HG02970 (cell line): ENCODE measurements around the gene KCNH4.
"Not testable (repeated sequence)": the region's sequence is repeated elsewhere in the genome, so short reads cannot be mapped to it uniquely, and the experiment has no call there.

Source experiments
- ATAC-seq: cut with Tn5 transposase; IDR thresholded peaks from one replicate; pipeline ENCODE4 v1.9.1; 2021; ENCODE audit warnings: mild to moderate bottlenecking, moderate library complexity, moderate number of reproducible peaks; ENCODE audit not compliant: unreplicated experiment, low FRiP score

Gene KCNH4

GRCh38 chr17:42180922-42181850, at the start of gene KCNH4:
KCNH4 (minus strand) TSS chr17:42181142; CDS start chr17:42180945, 197 bp downstream.
- ATAC-seq = peak; percentile 50

- no peak for ATAC-seq
Observed at GRCh38 chr17:42230225-42230624, 49.3 kb upstream of the KCNH4 start.

- ATAC-seq = no peak
Observed at GRCh38 chr17:42227849-42228700, 47.1 kb upstream of the KCNH4 start.

DNA sequence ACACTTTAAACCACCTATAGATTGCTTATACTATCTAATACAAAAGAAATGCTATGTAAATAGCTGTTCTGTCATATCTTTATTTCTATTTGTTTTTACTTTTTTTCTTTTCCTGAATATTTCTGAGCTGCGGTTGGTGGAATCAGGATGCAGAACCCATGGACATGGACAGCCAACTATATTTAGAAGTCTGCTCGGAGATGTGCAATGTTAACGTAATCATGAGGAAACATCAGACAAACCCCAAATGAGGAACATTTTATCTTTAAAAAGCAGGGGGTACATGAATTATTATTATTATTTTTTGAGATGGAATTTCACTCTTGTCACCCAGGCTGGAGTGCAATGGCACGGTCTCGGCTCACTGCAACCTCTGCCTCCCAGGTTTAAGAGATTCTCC, 44.7 kb upstream of the KCNH4 start:
- no peak for ATAC-seq

DNA sequence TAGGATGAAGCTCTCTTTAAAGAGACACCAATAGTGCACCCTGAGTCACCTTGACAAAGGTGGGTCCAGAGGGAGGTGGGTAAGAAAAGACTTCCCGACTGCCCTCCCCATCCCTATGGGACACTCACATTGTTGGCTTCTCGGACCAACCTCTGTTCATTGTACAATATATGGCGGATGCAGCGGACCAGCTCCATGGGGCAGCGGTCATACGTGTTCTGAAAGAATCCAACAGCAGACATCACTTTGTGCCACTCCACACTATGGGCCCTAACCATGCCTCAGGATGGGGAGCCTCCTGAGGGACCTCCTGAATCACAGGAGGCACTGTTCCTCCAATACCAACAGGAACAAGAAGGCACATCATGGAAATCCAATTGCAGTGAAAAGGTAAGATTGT, 43.7 kb upstream of the KCNH4 start:
- ATAC-seq = no peak

DNA sequence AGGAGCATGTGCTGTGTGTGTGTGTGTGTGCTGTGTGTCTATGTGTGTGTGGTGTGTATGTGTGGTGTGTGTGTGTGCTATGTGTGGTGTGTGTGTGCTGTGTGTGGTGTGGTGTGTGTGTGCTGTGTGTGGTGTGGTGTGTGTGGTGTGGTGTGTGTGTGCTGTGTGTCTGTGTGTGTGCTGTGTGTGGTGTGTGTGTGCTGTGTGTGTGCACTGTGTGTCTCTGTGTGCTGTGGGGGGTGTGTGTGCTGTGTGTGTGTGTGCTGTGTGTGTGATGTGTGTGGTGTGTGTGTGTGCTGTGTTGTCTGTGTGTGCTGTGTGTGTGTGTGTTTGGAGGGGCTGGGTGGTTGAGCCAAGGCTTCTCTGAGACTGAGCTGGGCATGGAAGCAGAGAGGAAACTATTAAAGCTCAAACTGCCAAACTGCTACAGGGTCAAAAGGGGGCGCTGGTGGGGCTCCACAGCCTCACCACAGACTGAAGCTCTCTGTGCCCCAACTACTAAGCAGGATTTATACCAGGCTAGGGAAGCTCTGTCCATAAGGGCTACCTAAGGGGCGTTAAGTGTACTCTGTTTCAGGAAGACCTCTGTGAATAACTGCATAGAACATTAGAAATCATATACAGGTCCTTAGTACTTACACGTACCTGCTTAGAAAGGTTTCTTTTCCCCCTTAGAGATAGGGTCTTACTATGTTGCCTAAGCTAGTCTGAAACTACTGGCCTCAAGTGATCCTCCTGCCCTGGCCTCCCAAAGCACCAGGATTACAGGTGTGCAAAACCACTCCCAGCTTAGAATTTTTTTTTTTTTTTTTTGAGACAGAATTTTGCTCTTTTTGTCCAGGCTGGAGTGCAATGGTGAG, 41.2 kb upstream of the KCNH4 start:
- no peak for ATAC-seq

- not testable (repeated sequence) for ATAC-seq
Observed at GRCh38 chr17:42219280-42219679, 38.3 kb upstream of the KCNH4 start.

DNA sequence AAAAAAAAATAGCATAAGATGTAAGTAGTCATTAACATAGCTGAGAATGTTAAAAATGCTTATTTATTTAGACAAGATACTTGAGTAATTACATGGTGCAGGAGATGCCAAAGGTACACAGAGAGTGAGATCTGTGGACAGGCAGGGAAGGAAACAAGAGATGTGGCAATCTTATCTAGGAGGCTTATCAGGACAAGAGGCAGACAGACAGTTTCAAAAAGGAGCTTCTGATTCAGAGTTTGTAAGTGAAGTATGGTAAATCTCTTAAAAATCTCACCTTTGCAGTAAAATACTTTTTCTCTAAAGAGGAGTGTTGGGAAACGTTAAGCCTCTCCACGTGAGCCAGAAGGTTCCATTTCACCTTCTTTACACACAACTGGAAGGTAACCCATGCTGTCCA, 33.2 kb upstream of the KCNH4 start:
- ATAC-seq = no peak

- no peak for ATAC-seq
Observed at GRCh38 chr17:42212382-42212781, 31.4 kb upstream of the KCNH4 start.

DNA sequence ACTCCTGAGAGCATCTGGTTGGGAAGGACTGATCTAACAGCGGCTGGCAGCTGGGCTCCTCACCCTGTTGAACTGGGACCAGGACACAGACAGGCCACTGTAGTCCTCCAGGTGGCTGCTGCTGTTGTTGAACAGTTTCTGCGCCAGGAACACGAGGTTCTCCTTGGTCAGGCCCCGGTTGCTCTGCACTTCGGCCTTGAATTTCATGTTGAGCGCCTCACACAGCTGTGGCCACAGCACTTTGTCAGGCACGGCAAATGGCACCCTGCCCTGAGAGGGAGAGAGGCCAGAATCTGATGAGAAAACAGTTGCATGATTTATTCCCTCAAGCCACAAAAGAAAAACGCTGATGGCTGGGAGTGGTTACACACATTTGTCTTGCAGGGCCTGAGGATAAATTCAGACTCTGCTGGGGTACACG, 31.0 kb upstream of the KCNH4 start:
- not testable (repeated sequence) for ATAC-seq

GRCh38 chr17:42210046-42210445, 29.1 kb upstream of the KCNH4 start:
- ATAC-seq = no peak

DNA sequence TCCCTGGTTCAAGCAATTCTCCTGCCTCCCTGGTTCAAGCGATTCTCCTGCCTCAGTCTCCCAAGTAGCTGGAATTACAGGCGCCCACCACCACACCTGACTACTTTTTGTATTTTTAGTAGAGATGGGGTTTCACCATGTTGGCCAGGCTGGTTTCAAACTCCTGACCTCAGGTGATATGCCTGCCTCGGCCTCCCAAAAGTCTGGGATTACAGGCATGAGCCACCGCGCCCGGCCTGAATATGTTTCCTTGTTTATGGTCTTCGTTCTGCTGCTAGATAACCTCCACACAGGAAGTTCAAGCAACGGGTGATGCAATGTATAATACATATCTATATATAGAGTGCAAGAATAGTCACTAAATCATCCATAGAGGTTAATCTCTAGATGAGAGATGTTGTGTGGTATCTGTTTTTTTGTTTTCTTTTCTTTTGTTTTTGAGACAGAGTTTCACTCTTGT, 25.2 kb upstream of the KCNH4 start:
- not testable (repeated sequence) for ATAC-seq

DNA sequence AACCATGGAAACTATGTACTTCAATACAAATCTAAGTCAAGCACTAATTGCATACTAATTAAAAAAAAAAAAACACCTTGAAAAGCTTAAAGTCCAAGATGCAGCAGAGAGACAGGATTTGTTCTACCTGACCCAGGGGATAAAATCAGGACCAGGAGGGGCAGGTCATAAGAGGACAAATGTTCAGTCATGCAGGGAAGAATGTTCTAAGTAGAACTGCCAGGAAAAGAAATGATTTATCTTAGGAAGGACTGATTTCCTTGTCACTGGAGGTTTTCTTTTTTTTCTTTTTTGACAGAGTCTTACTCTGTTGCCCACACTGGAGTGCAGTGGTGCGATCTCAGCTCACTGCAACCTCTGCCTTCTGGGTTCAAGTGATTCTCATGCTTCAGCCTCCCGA, 22.4 kb upstream of the KCNH4 start:
- no peak for ATAC-seq

DNA sequence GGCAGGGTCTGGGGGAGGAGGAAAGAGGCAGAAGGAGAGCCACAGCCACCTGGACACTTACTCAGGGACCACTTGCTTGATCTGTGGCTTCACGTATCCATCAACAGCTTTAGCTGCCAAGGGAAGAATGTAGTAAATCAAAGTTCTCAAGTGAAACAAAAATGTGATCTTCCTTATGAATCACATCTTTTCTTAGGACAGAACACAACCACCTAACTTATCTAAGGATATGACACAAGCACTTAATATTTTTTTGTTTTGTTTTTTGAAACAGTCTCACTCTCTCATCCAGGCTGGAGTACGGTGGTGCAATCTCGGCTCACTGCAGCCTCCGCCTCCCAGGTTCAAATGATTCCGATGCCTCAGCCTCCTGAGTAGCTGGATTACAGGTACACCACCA, 21.8 kb upstream of the KCNH4 start:
- ATAC-seq = no peak

GRCh38 chr17:42202159-42202558, 21.2 kb upstream of the KCNH4 start:
- ATAC-seq = no peak

GRCh38 chr17:42201458-42201772, 20.5 kb upstream of the KCNH4 start:
- no peak for ATAC-seq

DNA sequence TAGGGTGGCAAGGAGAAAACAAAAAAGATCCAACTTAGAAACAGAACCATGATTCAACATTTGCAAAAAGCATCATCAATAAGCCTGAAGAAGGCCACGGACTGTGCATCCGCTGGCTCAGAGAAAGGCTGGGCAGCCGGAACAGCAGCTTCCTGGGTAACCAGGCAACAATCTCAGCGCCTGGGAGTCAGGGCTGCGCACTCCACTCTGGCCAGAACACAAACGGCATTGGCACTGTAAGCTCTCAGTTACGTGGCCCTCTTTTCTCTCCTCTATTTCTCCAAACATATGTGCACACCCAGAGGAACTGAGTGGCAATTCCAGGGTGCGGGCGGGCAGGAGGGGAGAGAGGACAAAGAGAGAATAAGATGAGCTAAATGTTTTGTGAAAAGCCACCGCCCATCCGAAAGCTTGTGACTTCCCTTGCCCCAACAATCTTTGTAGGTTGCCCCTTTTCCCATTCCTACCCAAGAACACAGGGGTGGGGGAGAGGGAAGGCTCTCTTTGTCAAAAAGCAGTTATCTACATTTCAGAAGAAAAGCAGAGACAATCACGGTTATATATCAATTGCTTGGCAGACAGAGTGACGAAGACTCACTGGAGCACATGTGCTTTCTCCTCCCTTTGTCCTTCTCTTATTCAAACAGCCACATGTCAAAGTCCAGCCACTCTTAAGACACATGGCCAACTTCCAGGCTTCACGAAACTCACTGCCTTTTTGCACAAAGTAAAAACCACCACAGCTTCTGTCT, 19.9 kb upstream of the KCNH4 start:
- ATAC-seq = no peak

GRCh38 chr17:42199416-42200011, 18.6 kb upstream of the KCNH4 start:
- no peak for ATAC-seq

- no peak for ATAC-seq
Observed at GRCh38 chr17:42198897-42199296, 18.0 kb upstream of the KCNH4 start.
